NB4 (cell line): ENCODE results near the gene LTF.

Source experiments
- DNase-seq: peaks from one replicate; pipeline ENCODE4 v3.0.0; 2010; ENCODE audit warnings: low read depth
- H3K4me3 ChIP-seq: one replicate; pipeline ENCODE4 v1.5.1; 2011; ENCODE audit warnings: mild to moderate bottlenecking, low read depth, low read length, moderate library complexity
- CTCF ChIP-seq: IDR thresholded peaks from one replicate; pipeline ENCODE4 v1.5.1; 2012; ENCODE audit warnings: low read depth, low read length
- MAX ChIP-seq: IDR thresholded peaks from 2 replicates; pipeline ENCODE4 v1.6.1; 2011; ENCODE audit warnings: low read depth, low read length
- MYC ChIP-seq: IDR thresholded peaks from 2 replicates; pipeline ENCODE4 v1.6.1; 2011; ENCODE audit warnings: low read depth, low read length
- POLR2A ChIP-seq: IDR thresholded peaks from 2 replicates; pipeline ENCODE4 v1.6.1; 2011; ENCODE audit warnings: mild to moderate bottlenecking; ENCODE audit not compliant: insufficient read length; ENCODE audit errors: extremely low read depth

LTF gene

GRCh38 chr3:46472736-46473135, 8.0 kb upstream of the LTF start:
- no peak overlapping the region for H3K4me3 ChIP-seq
- DNase-seq: no peak
- no peak for TF ChIP-seq MAX
- no peak for TF ChIP-seq MYC
- no peak for TF ChIP-seq POLR2A
- TF ChIP-seq CTCF: no peak

- H3K4me3 ChIP-seq: no peak overlapping the region
- no peak for DNase-seq
Observed at GRCh38 chr3:46471371-46471914, 6.7 kb upstream of the LTF start.

GRCh38 chr3:46470831-46471230, 6.1 kb upstream of the LTF start:
- H3K4me3 ChIP-seq: no peak overlapping the region
- DNase-seq: no peak
- no peak for TF ChIP-seq CTCF
- no peak for TF ChIP-seq POLR2A
- no peak for TF ChIP-seq MYC
- TF ChIP-seq MAX: no peak

More at GRCh38 chr3:46471371-46471914, 6.7 kb upstream of the LTF start:
- TF ChIP-seq MAX (no peak), POLR2A (no peak), CTCF (no peak), MYC (no peak)

- no peak for TF ChIP-seq CTCF
- no peak for TF ChIP-seq MYC
- no peak for TF ChIP-seq POLR2A
- TF ChIP-seq MAX: no peak
- no peak overlapping the region for H3K4me3 ChIP-seq
- DNase-seq: peak; percentile 68
Observed at GRCh38 chr3:46469680-46470357, 5.1 kb upstream of the LTF start.

GRCh38 chr3:46468753-46469600, 4.3 kb upstream of the LTF start:
- TF ChIP-seq MYC: no peak
- TF ChIP-seq POLR2A: no peak
- TF ChIP-seq MAX: no peak
- TF ChIP-seq CTCF: no peak
- H3K4me3 ChIP-seq: no peak overlapping the region
- DNase-seq: no peak
